ENCODE results near the gene CFAP45. TPM values are rescaled to one million over a fixed set of nuclear protein-coding genes. Genes with fewer than 3 reads are reported as not detected.
A peak's percentile ranks its signal among the peaks of the same experiment; 100 is the strongest.

CFAP45 gene
- total RNA-seq, 4 donors from 2014 or later = 0.32 TPM; not detected in 3

DNA sequence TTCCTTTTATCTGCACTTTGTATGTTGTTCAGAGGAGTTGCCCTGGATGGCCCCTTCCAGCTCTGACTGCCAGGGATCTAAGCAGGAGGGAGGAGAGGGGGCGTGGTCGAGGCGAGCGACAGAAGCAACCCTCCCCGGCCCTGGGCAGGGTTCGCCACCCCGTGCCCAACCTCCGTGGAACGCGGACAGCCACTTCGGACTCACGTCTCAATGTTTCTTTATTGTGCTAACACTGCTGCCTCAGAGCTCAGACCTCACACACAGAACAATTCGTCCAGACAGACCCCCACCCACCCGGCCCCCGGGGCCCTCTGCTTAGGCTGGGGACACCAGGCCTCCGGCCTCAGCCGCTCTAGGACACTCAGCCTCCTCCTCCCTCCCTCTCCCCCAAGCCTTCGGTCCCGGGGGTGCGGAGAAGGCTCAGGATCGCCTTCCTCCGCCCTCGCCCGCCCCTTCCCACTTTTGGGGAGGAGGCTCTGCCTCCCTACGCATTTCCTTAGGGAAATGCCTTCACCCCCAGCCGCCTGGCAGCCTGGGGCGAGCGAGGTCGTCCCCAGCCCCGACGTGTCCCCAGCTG is 45.8 kb downstream of the CFAP45 start:
- H3K9me3 ChIP-seq = no peaks in the 10 kb centered on the region
- peaks cover 3 to 21% (median 18%) of the 10 kb centered on the region in 4 donors for H3K4me1 ChIP-seq
- H3K4me3 ChIP-seq = peak overlapping the region; percentile 40 to 72 (median 63)
- peak overlapping the region; percentile 94 to 98 (median 97) for H3K27ac ChIP-seq
- TF ChIP-seq, protein P1, sequence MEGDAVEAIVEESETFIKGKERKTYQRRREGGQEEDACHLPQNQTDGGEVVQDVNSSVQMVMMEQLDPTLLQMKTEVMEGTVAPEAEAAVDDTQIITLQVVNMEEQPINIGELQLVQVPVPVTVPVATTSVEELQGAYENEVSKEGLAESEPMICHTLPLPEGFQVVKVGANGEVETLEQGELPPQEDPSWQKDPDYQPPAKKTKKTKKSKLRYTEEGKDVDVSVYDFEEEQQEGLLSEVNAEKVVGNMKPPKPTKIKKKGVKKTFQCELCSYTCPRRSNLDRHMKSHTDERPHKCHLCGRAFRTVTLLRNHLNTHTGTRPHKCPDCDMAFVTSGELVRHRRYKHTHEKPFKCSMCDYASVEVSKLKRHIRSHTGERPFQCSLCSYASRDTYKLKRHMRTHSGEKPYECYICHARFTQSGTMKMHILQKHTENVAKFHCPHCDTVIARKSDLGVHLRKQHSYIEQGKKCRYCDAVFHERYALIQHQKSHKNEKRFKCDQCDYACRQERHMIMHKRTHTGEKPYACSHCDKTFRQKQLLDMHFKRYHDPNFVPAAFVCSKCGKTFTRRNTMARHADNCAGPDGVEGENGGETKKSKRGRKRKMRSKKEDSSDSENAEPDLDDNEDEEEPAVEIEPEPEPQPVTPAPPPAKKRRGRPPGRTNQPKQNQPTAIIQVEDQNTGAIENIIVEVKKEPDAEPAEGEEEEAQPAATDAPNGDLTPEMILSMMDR (IDR thresholded peaks at IDR 0.05) = no peak
- peak; percentile 16 to 81 (median 27) for TF ChIP-seq POLR2AphosphoS5 (IDR thresholded peaks at IDR 0.05)
- no peaks in the 10 kb centered on the region for H3K27me3 ChIP-seq
- H3K36me3 ChIP-seq = no peaks in the 10 kb centered on the region
- in situ Hi-C loops (cut with MboI; ENCODE audit: low pct_ligation_motif_present in 1 of 4, low pct_unique_long_range_greater_than_20kb in 1 of 4, low sequenced_read_pairs in 3 of 4) = no loop called here
- intact Hi-C loops (cut with DNase I; ENCODE audit: low total_unique reads) = no loop called here
- DNase-seq = peak; percentile 88
- 2% methylated on average over 27 of the region's 31 CpGs; no CpG with 5 or more reads in 1 of the 2 donors for WGBS, 2 donors (ENCODE audit: low coverage in 1 of 2)

DNA sequence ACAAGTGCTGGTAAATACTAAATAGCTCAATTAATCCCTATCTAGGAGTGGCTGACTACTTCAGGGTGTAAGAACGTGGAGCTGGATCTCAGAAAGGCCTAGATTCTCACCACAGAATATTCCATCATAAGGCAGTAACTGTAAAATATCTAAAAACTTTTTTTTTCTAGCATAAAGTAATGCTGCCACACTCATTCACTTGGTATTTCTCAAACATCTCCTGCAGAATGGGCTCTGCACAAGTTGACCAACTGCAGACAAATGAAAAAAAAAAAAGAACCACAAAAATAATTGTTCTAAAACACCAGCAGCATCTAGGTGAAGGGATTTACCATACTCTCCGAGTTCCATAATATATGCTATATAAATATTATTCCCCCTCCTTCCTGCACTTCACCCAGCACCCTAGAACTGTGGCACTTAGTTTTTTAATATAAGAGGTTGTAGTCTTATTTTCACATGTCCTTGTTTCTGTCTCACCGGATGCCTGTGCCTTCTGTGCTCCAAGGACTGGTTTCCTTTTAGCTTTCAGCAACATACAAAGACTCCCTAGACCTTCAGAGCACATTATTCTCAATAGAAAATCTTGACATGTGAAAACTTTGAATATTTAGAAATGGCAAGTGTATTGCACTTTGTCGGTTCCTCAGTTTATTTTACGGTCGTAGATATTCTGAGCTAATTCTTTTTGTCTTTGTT is 46.4 kb downstream of the CFAP45 start:
- no peak for TF ChIP-seq EP300 (IDR thresholded peaks at IDR 0.05; ENCODE audit: low read depth)
- peaks cover 3 to 21% (median 18%) of the 10 kb centered on the region in 4 donors for H3K4me1 ChIP-seq
- no peak for DNase-seq
- intact Hi-C loops (cut with DNase I; ENCODE audit: low total_unique reads) = no loop called here
- H3K27ac ChIP-seq = peak overlapping the region; percentile 94 to 98 (median 97)
- H3K9me3 ChIP-seq = no peaks in the 10 kb centered on the region
- peak overlapping the region in 3 of 4 donors; percentile 62 to 72 (median 64) for H3K4me3 ChIP-seq
- WGBS, 2 donors (ENCODE audit: low coverage in 1 of 2) = 34 to 36% methylated on average over 6 of the region's 6 CpGs
- H3K27me3 ChIP-seq = no peaks in the 10 kb centered on the region
- H3K36me3 ChIP-seq = no peaks in the 10 kb centered on the region
- in situ Hi-C loops (cut with MboI; ENCODE audit: low pct_ligation_motif_present in 1 of 4, low pct_unique_long_range_greater_than_20kb in 1 of 4, low sequenced_read_pairs in 3 of 4) = no loop called here

DNA sequence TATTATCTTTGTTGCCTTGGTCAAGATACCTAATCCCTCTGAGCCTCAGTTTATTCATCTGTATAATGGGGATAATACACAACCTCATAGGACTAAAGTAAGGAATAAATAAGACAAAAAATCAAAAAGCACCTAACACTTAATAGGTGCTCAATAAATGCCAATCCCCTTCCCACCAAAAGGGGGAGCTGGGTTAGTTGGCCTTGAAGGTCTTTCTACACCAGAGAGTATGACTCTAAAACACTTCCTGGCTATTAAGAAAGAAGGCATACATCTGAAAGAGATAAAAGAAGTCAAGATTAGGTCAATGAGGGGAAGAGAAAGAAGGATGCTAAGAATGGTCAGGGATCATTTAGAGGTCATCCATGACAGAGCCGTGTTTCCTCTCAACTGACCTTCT is 48.6 kb downstream of the CFAP45 start:
- no peak for DNase-seq
- intact Hi-C loops (cut with DNase I; ENCODE audit: low total_unique reads) = no loop called here
- H3K4me1 ChIP-seq = peaks cover 3 to 21% (median 18%) of the 10 kb centered on the region in 4 donors
- H3K9me3 ChIP-seq = no peaks in the 10 kb centered on the region
- H3K27me3 ChIP-seq = no peaks in the 10 kb centered on the region
- H3K27ac ChIP-seq = no peak overlapping the region
- H3K36me3 ChIP-seq = no peaks in the 10 kb centered on the region
- in situ Hi-C loops (cut with MboI; ENCODE audit: low pct_ligation_motif_present in 1 of 4, low pct_unique_long_range_greater_than_20kb in 1 of 4, low sequenced_read_pairs in 3 of 4) = no loop called here
- no peak overlapping the region for H3K4me3 ChIP-seq
- WGBS, 2 donors (ENCODE audit: low coverage in 1 of 2) = 77 to 100% methylated on average over 1 of the region's 1 CpG
- TF ChIP-seq POLR2AphosphoS5 (IDR thresholded peaks at IDR 0.05) = no peak
- no peak for TF ChIP-seq POLR2A (IDR thresholded peaks at IDR 0.05)
- TF ChIP-seq, protein P1 (IDR thresholded peaks at IDR 0.05) = no peak
- no peak for TF ChIP-seq EP300 (IDR thresholded peaks at IDR 0.05; ENCODE audit: low read depth)

DNA sequence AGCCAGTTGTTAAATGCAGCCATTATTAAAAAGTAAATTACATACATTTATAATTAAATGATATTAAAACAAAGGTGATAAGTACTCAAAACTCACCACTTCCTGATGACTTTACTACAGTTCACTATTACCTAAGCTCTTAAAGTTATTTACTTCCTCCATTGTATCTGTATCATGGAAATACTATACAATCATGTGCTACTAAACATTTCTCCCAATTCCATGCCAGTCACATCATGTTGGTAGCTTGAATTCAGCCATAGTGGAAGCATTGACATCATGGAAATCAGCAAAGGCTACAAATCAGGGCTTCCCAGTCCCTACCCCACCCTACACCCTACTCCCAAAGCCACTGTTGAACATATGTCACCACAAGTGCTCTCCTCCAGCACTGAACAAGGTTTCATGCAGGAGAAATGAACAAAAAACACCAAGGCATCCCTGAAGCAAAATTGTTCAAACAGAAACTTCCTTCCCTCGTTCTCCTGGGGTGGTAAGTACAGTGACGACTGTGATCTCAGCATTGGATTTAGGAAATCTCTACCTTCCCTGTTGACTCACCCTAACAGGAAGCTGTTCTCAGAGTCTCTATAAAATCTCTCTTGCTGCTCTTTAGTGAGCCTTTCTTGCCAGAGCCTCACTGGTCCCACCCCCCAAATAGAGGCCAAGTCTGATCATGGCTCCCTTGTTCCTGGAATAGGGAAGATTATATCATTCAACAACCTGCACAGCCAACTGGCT is 50.2 kb downstream of the CFAP45 start:
- H3K27me3 ChIP-seq = no peaks in the 10 kb centered on the region
- in situ Hi-C loops (cut with MboI; ENCODE audit: low pct_ligation_motif_present in 1 of 4, low pct_unique_long_range_greater_than_20kb in 1 of 4, low sequenced_read_pairs in 3 of 4) = no loop called here
- H3K9me3 ChIP-seq = no peaks in the 10 kb centered on the region
- 50 to 51% methylated on average over 2 of the region's 2 CpGs for WGBS, 2 donors (ENCODE audit: low coverage in 1 of 2)
- H3K4me3 ChIP-seq = no peak overlapping the region
- DNase-seq = no peak
- intact Hi-C loops (cut with DNase I; ENCODE audit: low total_unique reads) = no loop called here
- no peaks in the 10 kb centered on the region for H3K36me3 ChIP-seq
- H3K4me1 ChIP-seq = peaks cover 3 to 14% (median 11%) of the 10 kb centered on the region in 4 donors
- no peak for TF ChIP-seq EP300 (IDR thresholded peaks at IDR 0.05; ENCODE audit: low read depth)
- no peak for TF ChIP-seq POLR2AphosphoS5 (IDR thresholded peaks at IDR 0.05)
- TF ChIP-seq, protein P1 (IDR thresholded peaks at IDR 0.05) = no peak
- no peak for TF ChIP-seq POLR2A (IDR thresholded peaks at IDR 0.05)
- no peak overlapping the region for H3K27ac ChIP-seq
